NCI-H2196 treated with DMSO at 0.1 percent for 48 hours (cell line): ENCODE data around the gene KANSL2.
"Not testable (repeated sequence)": the region's sequence is repeated elsewhere in the genome, so short reads cannot be mapped to it uniquely, and the experiment has no call there.

Source experiments
- DNase-seq: peaks from one replicate; lab custom pipeline; 2025; ENCODE audit not compliant: unreplicated experiment; lab: John Stamatoyannopoulos, UW

KANSL2 gene

DNA sequence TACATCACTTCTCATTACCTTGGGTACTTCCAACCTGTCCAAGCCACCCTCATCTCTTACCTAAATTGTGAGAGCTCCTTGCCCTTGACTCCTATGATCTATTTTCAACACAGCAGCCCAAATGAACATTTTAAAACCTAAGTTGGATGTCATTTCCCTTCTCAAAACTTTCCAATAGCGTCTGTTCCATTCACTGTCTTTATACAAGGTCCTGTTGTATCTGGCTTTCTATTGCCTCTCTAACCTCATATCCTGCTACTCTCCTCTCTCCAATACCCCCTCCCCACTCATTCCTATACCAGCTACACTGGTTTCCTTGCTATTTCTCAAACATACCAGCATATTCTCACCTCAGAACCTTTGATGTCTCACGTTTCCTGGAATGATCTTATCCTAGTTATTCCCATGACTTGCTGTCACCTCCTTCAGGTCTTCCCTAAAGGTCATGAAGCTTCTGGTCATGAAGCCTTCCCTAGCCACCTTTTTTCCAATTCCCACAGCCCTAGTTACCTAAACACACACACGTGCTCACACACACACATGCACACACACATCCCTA lies 4.1 kb upstream of the KANSL2 start:
- DNase-seq = no peak

DNA sequence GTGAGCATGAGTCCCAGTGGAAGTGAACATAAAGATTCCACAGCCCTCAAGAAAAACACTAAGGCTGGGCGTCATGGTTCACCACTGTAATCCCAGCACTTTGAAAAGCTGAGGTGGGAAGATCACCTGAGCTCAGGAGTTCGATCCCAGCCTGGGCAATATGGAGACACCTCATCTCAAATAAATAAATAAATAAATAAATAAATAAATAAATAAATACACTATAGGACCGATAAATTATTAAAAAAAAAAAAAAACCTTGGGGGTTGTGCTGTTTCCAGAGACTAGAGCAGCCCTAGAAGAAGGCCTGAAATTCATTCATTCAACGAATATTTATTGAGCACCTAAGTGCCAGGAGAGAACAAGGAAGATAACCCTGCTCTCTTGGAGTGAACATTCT lies 1.5 kb upstream of the KANSL2 start:
- DNase-seq = no peak

DNA sequence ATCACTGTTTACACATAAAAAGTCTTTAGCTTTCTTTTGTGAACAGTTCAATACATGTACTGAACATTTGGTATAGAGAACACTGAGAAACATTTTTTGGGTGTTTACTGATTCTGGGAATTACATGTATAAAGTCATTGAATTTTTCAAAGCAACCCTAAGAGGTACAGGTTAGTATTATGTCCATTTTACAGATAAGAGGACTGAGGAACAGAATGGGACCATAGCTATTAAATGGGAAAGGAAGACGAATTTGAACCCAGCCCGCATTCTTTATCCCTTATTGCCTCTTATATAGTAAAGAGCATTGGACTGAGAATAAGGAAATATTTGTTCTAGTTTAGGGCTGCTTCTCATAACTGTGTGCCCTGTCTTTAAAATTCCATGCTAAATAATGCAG lies 889 bp upstream of the KANSL2 start:
- DNase-seq = no peak

DNA sequence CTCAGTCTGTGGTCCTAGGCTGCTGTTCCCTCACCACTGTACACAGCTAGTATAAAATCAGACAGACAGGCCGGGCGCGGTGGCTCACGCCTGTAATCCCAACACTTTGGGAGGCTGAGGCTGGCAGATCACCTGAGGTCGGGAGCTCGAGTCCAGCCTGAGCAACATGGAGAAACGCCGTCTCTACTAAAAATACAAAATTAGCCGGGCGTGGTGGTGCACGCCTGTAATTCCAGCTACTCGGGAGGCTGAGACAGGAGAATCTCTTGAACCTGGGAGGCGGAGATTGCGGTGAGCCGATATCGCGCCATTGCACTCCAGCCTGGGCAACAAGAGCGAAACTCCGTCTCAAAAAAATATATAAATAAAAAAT lies 481 bp upstream of the KANSL2 start:
- not testable (repeated sequence) for DNase-seq

GRCh38 chr12:48681399-48681709 lies 684 bp downstream of the KANSL2 start:
- no peak for DNase-seq

DNA sequence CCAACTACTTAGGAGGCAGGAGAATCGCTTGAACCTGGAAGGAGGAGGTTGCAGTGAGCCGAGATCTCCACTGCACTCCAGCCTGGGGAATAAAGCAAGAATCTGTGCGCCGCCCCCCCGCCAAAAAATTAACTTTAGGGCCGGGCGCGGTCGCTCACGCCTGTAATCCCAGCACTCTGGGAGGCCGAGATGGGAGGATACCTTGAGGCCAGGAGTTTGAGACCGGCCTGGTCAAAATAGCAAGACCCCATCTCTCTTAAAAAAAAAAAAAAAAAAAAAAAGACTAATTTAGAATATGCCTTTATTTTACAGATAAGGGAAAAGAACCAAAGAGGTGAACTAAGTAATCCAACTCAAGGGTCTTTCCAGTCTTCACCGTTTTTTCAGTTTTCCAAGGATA lies 1.2 kb downstream of the KANSL2 start:
- DNase-seq = no peak

- DNase-seq = no peak
Observed at GRCh38 chr12:48678551-48679185, 3.4 kb downstream of the KANSL2 start.

DNA sequence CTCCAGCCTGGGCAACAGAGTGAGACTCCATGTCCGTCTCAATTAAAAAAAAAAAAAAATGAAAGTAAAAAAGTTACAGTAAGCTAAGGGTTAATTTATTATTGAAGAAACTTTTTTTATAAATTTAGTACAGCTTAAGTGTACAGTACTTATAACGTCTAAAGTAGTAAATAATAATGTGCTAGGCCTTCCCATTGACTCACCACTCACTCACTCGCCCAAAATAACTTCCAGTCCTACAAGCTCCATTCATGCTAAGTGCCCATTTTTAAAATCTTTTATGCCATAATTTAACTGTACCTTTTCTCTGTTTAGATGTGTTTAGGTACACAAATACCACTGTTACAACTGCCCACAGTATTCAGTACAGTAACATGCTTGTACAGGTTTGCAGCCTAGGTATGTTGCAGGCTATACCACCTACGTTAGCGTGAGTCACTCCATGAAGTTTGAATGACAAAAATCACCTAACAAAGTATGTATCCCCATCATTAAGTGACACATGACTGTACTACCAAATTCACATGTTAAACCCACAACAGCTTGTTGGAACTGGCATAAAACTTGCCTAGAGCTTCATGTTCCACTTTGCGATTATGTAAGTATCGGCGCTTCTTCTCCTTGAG lies 10.7 kb downstream of the KANSL2 start:
- no peak for DNase-seq

- no peak for DNase-seq
Observed at GRCh38 chr12:48668996-48669395, 13.0 kb downstream of the KANSL2 start.

GRCh38 chr12:48659863-48660262 lies 22.2 kb downstream of the KANSL2 start:
- no peak for DNase-seq

- no peak for DNase-seq
Observed at GRCh38 chr12:48651681-48652080, 30.4 kb downstream of the KANSL2 start.

GRCh38 chr12:48645354-48645753 lies 36.7 kb downstream of the KANSL2 start:
- DNase-seq = not testable (repeated sequence)

- no peak for DNase-seq
Observed at GRCh38 chr12:48643011-48643410, 39.0 kb downstream of the KANSL2 start.

DNA sequence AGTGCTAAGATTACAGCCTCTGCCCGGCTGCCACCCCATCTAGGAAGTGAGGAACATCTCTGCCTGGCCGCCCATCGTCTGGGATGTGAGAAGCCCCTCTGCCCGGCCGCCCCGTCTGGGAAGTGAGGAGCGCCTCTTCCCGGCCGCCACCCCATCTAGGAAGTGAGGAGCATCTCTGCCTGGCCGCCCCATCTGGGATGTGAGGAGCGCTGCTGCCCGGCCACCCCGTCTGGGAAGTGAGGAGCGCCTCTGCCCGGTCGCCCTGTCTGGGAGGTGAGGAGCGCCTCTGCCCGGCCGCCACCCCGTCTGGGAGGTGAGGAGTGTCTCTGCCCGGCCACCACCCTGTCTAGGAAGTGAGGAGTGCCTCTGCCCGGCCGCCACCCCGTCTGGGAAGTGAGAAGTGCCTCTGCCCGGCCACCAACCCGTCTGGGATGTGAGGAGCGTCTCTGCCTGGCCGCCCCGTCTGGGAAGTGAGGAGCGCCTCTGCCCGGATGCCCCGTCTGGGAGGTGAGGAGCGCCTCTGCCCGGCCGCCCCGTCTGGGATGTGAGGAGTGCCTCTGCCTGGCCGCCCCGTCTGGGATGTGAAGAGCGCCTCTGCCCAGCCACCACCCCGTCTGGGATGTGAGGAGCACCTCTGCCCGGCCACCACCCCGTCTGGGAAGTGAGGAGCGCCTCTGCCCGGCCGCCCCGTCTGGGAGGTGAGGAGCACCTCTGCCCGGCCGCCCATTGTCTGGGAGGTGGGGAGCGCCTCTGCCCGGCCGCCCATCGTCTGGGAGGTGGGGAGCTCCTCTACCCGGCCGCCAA lies 40.1 kb downstream of the KANSL2 start:
- not testable (repeated sequence) for DNase-seq

DNA sequence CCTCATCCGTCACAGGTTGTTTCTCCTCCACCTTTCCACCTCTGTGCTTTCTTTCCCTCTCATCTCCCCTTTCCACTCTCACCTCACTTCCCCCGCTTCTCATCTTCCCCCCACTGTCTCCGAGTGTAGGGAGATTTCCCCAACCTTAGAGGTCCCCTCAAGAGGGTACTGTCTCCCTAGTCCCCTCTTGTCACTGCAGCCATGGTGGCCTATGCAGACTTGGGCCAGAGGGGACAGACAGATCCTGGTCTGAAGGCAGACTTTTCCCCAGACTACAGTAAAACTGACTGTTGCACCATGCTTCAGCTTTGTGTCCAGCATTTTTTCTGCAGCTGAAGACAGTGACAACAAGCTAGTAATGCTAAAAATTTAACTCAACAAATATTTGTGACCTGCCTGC lies 41.2 kb downstream of the KANSL2 start:
- DNase-seq = no peak

DNA sequence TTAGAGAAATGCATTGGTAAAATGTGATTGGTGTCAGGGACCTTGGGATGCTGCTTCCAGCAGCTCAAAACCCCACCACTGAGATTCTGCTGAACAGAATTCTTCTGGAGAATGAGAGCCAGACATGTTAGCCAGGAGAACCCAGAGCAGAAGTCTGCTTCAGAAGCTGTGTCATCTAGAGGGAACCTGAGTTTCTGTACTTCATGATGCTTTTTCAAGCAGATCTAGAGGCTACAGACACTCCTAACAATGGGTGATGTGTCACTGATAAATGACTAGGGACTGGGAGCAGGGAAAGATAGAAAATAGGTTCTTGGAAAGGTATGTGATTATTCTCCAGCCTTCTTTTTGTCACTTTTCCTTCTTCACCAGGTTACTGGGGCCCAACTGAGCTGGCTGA lies 41.6 kb downstream of the KANSL2 start:
- no peak for DNase-seq

DNA sequence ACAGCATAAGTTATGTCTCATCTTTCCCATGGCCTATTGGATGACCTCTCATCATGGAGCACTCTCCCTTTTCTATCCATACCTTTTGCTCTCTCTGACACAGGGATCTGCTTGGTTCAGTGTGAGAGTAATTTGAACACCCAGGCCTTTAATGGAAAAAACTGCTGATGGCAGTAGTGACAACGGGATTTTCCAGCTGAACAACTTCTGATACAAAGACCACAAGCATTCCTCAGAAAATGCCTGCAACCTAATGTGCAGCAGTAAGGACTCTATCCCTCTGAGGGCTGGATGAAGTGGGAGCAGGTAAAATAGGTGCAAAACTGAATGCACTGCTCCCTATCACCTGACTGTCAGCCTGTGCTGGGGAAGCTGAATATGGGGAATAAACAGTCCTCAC lies 51.0 kb downstream of the KANSL2 start:
- no peak for DNase-seq

GRCh38 chr12:48630346-48630745 lies 51.7 kb downstream of the KANSL2 start:
- no peak for DNase-seq

DNA sequence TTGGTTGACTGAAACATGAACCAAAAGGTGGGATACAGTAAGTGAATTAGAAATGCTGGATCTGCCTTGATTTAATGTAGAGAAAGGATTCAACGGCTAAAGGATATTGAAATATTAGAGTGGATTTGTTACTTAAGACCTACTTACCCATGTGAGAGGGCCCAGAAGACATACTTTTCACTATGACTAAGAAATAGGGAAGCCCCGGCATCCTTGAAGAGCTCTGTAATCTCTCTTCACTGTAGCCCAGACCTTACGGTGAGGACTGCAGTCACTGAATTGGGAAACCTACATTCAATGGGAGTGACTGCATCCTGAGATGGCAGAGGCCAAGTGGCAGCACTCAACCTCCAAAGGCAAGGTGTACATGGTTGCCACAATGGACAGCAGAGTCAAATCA lies 52.5 kb downstream of the KANSL2 start:
- DNase-seq = no peak

- DNase-seq = no peak
Observed at GRCh38 chr12:48627556-48627955, 54.5 kb downstream of the KANSL2 start.

GRCh38 chr12:48622997-48623396 lies 59.0 kb downstream of the KANSL2 start:
- DNase-seq = not testable (repeated sequence)

GRCh38 chr12:48618541-48618940 lies 63.5 kb downstream of the KANSL2 start:
- DNase-seq = peak; percentile 22
